Astrocyte of the cerebellum (primary cell): ENCODE results near the gene LEFTY1.

ENCODE experiments used
- DNase-seq: peaks from one replicate; pipeline ENCODE4 v3.0.0-alpha.2; 2011; ENCODE audit warnings: low read depth
- H3K4me3 ChIP-seq: 2 replicates; pipeline ENCODE4 v1.5.1; 2011; ENCODE audit warnings: mild to moderate bottlenecking, low read depth, low read length, moderate library complexity
- CTCF ChIP-seq: IDR thresholded peaks from 2 replicates; pipeline ENCODE4 v1.5.1; 2012; ENCODE audit warnings: low read length, low read depth, moderate library complexity, mild to moderate bottlenecking; ENCODE audit errors: missing control alignments
- in situ Hi-C: cut with HindIII; loops from 2 replicates; pipeline ENCODE4 v1.10.0; 2017; ENCODE audit warnings: low sequenced_read_pairs

LEFTY1 gene

GRCh38 chr1:225873281-225873850 lies 15.6 kb downstream of the LEFTY1 start:
- TF ChIP-seq CTCF, result no peak
- no peak overlapping the region for H3K4me3 ChIP-seq
- DNase-seq, result no peak
- in situ Hi-C loops, result no loop called here

DNA sequence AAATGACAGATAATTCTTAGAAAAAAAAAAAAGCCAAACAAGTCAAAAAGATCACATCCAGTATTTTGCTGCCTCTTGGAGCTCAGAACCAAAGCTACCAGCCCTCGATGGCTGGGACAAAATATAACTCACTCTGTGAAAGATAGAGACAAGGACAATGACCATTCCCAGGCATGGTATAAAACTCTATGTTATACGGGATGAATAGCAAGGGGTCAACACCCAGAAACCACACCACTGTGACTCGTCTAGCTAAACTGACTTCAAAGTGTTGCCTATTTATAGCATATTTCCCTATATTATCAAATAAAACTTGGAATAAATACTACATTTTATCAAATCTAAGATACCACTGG lies 16.9 kb downstream of the LEFTY1 start:
- no peak for TF ChIP-seq CTCF
- H3K4me3 ChIP-seq, result no peak overlapping the region
- DNase-seq, result no peak
- in situ Hi-C loops, result no loop called here

GRCh38 chr1:225871359-225872074 lies 17.4 kb downstream of the LEFTY1 start:
- DNase-seq, result no peak
- in situ Hi-C loops, result no loop called here
- H3K4me3 ChIP-seq, result no peak overlapping the region
- no peak for TF ChIP-seq CTCF

DNA sequence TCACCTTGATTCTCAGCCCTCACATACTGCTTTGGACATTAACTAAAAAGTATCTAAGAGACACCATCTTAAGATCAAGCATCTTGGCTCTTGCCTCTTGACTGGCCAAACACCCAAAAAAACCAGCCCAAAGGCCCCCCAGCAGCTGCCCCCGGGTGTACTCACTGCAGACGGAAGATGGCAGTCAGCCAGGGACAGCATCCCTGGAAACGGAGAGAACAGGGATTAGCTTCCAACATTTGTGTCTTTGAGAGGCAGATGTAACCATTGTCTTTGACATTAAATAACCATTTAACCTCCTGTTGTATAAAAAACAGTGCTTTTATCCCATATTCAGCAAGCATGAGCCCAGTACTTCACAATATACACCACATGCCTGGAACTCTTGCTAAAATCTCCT lies 18.0 kb downstream of the LEFTY1 start:
- no peak overlapping the region for H3K4me3 ChIP-seq
- in situ Hi-C loops, result no loop called here
- no peak for TF ChIP-seq CTCF
- DNase-seq, result no peak

GRCh38 chr1:225868631-225869330 lies 20.2 kb downstream of the LEFTY1 start:
- in situ Hi-C loops, result no loop called here
- no peak for TF ChIP-seq CTCF
- no peak for DNase-seq
- no peak overlapping the region for H3K4me3 ChIP-seq

GRCh38 chr1:225866981-225867380 lies 22.0 kb downstream of the LEFTY1 start:
- no peak overlapping the region for H3K4me3 ChIP-seq
- in situ Hi-C loops, result no loop called here
- no peak for DNase-seq
- TF ChIP-seq CTCF, result no peak
